GM19025 (cell line): ENCODE data around the gene CSNK2A2.

Source experiments
- ATAC-seq: cut with Tn5 transposase; IDR thresholded peaks from one replicate; pipeline ENCODE4 v1.9.1; 2021; ENCODE audit warnings: mild to moderate bottlenecking, low read depth, moderate library complexity; ENCODE audit not compliant: unreplicated experiment

CSNK2A2 gene

GRCh38 chr16:58152246-58152868, 45.5 kb downstream of the CSNK2A2 start:
- no peak for ATAC-seq

- no peak for ATAC-seq
Measured at GRCh38 chr16:58148526-58148925, 49.4 kb downstream of the CSNK2A2 start.

- no peak for ATAC-seq
Measured at GRCh38 chr16:58148099-58148498, 49.8 kb downstream of the CSNK2A2 start.

GRCh38 chr16:58138852-58139251, 59.1 kb downstream of the CSNK2A2 start:
- no peak for ATAC-seq

GRCh38 chr16:58137581-58137980, 60.3 kb downstream of the CSNK2A2 start:
- no peak for ATAC-seq

GRCh38 chr16:58129097-58129936, 68.6 kb downstream of the CSNK2A2 start, which contains the start of gene CFAP20:
TSS of gene CFAP20 (minus strand) at chr16:58129381. CDS start at chr16:58129115, 266 bp downstream.
- peak; percentile 79 for ATAC-seq

GRCh38 chr16:58128711-58129096, 69.2 kb downstream of the CSNK2A2 start:
- ATAC-seq, result peak; percentile 2

- no peak for ATAC-seq
Measured at GRCh38 chr16:58128181-58128631, 69.7 kb downstream of the CSNK2A2 start.

- ATAC-seq, result no peak
Measured at GRCh38 chr16:58127634-58128033, 70.3 kb downstream of the CSNK2A2 start.

- no peak for ATAC-seq
Measured at GRCh38 chr16:58127033-58127556, 70.8 kb downstream of the CSNK2A2 start.

- no peak for ATAC-seq
Measured at GRCh38 chr16:58126451-58126961, 71.4 kb downstream of the CSNK2A2 start.

- ATAC-seq, result no peak
Measured at GRCh38 chr16:58125781-58126335, 72.0 kb downstream of the CSNK2A2 start.

- ATAC-seq, result no peak
Measured at GRCh38 chr16:58125041-58125440, 72.9 kb downstream of the CSNK2A2 start.

- no peak for ATAC-seq
Measured at GRCh38 chr16:58124601-58124915, 73.3 kb downstream of the CSNK2A2 start.

GRCh38 chr16:58123896-58124600, 73.9 kb downstream of the CSNK2A2 start:
- ATAC-seq, result no peak

- ATAC-seq, result no peak
Measured at GRCh38 chr16:58121132-58121531, 76.8 kb downstream of the CSNK2A2 start.

GRCh38 chr16:58120234-58120633, 77.7 kb downstream of the CSNK2A2 start:
- no peak for ATAC-seq

- ATAC-seq, result no peak
Measured at GRCh38 chr16:58119509-58119845, 78.4 kb downstream of the CSNK2A2 start.

- no peak for ATAC-seq
Measured at GRCh38 chr16:58118801-58119508, 79.0 kb downstream of the CSNK2A2 start.

GRCh38 chr16:58116529-58116928, 81.4 kb downstream of the CSNK2A2 start:
- ATAC-seq, result no peak
